ENCODE data around the gene EFCAB8.
"Not testable (repeated sequence)": the region's sequence is repeated elsewhere in the genome, so short reads cannot be mapped to it uniquely, and the experiment has no call there.

EFCAB8 gene

DNA sequence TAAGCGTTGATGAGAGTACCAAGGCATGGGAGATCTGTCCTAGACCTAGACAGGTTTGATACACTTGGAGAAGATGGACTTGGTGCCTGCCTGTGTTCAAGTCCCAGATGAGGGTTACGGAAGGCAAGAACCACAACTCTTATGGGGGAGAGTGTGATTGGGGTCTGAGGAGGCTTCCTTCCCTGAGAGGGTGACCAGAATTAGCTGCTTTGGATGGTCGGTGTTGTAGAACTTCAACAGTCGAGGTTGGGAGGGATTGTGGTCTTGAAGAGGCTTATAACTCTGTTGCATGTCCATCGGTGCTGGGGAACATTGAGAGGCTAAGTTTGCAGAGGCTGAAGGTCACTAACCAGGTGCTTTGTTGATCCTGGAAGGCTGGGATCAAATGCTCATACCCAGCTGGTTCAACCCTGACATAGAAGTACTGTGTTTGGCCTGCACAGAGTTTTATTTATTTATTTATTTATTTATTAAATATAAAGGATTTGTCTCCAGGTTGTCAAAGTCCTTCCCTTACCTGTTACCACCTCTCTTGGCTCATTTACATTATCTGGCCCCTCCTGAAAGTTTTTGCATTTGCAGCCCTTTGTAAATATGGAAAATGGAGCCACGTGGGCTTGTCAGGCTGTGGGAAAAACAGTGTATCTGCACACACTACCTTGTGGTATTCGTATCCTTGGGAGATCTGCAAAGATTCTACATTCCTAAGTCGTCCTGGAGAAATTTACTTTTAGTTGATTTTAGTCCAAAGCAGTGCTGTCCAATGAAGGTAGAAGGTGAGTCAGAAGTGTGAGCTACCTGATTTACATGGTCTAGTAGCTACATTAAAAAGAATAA lies 15.8 kb upstream of the EFCAB8 start:
- no peak for DNase-seq (ENCODE audit: low read depth)

DNA sequence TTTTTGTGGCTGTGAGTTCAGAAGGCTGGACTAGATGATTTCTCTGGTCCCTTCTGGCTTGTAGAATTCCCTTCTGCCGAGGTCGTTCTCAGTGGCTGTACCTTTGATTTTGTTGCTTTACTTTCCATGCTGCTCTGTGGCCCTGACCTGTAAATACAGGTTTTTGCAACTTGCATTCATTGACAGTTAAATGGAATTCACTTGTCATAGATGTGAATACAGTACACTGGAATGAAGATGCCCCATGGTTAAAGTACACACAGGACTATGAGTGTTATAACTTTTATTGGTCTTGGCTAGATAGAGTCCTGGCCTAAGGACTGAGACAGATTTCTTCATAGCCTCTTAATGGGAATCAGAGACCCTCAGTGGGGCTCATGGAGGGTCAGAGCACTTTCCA lies 12.9 kb upstream of the EFCAB8 start:
- no peak for DNase-seq (ENCODE audit: low read depth)

DNA sequence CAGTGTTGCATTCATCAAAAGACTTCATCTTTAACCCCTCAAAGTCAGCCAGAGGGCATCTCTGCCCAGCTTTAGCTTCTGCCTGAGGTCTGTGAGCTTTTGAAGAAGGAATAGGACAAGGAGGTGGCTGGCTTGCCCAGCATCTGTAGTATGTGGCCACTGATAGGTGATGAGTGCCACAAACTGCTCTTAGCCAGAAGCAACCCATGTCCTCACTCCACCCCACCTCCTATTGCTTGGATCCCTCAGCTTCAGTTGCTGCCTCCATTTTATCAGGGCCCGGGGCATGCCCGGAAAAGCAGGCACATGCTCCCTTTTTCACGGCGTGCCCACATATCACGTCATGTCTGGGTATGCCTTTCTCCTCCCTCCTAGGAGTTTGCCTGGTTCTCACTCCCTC lies 11.9 kb upstream of the EFCAB8 start:
- no peak for DNase-seq (ENCODE audit: low read depth)

DNA sequence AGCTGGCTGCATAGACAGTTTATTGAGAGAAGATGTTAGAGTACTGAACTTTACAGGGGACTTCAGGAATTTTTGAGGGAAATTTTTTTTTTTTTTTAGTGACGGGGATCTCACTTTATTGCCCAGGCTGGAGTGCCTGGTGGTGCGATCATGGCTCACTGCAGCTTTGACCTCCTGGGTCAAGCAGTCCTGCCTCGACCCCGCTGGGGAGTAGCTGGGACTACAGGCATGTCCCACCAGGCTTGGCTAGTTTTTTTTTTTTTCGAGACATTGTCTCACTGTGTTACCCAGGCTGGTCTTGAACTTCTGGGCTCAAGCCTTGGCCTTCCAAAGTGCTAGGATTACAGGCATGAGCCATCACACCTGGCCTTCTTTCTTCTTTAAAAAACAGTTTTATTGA lies 10.8 kb upstream of the EFCAB8 start:
- no peak for DNase-seq (ENCODE audit: low read depth)

DNA sequence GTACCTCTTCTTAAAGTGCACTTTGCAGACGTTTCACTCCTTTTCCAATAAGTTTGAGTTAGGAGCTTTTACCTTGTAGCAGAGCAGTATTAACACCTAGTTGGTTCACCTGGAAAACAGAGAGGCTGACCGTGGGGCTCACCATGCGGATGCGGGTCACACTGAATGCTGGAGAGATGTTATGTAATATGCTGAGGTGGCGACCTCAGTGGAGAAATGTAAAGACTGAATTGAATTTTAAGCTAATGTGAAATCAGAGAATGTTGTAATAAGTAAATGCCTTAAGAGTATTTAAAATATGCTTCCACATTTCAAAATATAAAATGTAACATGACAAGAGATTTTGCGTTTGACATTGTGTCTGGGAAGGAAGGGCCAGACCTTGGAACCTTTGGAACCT lies 9.9 kb upstream of the EFCAB8 start:
- no peak for DNase-seq (ENCODE audit: low read depth)

DNA sequence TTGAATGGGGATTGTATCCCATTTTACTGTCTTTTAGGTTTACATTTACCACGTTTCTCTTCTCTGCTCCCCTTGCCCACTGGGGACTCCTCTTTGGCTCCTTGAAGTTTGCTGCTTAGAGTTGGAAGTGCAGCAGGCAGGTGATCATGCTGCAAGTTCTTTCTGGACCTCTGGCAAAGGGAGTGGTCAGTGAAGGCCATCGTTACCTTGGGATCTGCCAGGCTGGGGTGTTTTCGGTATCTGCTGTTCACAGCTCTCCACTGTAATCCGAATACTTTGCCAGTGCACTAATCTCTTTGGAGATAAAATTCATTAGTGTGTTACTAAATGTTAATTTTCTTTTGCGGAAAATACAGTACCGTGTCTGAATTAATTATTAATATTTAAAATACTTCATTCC lies 9.1 kb upstream of the EFCAB8 start:
- no peak for DNase-seq (ENCODE audit: low read depth)

DNA sequence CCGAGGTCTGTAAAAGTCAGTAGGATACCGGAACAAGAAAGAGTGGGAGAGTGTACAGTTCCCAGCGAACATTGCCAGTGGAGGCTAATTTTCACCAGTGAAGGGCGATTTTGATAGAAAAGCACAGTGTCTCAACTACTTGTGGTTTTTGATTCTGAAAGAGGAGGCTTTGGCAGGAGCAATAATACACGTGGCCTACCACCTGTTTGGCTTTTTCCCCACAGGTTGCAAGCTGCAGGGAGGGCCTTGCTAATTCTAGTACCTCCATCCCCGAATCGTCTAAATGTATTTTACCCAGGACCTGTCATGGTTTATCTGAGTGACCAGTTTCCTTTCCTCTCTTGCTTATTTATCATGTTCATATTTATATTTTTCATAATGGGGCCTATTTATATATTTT lies 3.3 kb upstream of the EFCAB8 start:
- no peak for DNase-seq (ENCODE audit: low read depth)

DNA sequence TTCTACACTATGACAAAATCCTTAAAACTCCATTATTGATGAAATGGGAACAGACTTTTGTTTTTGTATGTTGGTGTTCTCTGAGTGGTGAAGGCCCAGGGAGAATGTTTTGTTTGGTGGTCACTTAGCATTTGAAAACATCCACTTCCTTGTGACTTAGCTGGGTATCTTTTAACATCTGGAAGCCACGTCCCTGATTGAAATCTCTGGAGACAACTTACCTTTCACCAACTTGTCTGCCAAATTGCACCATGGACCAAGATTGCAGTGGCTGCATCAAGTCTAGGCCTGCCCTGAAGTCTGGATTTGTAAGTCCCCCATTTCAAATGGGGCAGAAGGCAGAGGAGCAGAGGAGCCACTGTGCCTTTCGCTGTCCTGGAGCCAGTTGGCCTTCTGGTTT lies 534 bp upstream of the EFCAB8 start:
- DNase-seq (ENCODE audit: low read depth): no peak

DNA sequence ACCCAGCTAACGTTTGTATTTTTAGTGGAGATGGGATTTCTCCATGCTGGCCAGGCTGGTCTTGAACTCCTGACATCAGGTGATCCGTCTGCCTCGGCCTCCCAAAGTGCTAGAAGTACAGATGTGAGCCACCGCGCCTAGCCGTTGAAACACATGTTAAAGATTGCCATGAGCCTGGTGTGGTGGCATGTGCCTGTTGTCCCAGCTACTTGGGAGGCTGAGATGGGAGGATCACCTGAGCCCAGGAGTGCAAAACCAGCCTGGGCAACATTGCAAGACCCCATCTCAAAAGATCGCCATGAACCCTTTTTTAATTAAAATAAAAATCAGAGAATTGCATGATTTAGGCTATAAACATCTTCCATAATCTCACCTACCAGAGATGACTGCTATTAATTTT lies 2.7 kb downstream of the EFCAB8 start:
- DNase-seq (ENCODE audit: low read depth): no peak

DNA sequence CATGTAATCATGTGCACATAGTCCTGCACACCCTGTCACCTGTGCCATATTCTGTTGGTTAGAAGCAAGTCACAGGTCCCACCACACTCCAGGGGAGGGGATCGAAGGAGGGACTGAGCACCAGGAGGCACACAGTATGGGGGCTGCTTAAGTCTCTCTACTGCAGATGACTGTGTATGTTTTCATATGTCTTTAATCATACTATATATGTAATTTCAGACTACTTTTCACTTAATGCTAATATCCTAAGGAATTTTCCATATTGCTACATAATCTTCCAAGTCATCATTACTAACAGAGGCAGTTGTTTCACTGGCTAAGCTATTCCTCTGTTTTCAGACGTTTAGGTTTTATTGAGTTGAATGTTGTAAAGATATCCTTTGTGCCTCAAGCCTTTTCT lies 10.8 kb downstream of the EFCAB8 start:
- DNase-seq (ENCODE audit: low read depth): no peak

DNA sequence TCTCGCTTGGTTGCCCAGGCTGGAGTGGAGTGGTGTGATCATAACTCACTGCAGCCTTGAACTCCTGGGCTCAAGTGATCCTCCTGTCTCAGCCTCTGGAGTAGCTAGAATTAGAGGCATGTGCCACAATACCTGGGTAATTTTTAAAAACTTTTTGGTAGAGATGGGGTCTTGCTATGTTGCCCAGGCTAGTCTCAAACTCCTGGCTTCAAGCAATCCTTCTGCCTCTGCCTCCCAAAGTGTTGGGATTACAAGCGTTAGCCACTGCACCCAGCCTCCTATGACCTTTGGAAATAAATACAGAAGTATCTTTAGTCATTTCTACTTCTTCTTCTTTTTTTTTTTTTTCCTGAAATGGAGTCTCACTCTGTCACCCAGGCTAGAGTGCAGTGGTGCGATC lies 11.8 kb downstream of the EFCAB8 start:
- DNase-seq (ENCODE audit: low read depth): not testable (repeated sequence)

DNA sequence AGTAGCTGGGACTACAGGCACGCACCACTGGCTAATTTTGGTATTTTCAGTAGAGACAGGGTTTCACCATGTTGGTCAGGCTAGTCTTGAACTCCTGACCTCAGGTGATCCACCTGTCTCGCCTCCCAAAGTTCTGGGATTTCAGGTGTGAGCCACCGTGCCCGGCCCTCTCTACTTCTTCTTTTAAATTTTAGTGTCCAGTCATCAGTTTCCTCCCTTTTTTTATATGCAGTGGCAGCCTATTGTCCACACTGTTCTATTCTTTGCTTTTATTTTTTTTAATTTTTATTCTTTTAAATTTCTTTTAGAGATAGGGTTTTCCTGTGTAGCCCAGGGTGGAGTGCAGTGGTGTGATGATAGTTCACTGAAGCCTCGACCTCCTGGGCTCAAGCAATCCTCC lies 12.3 kb downstream of the EFCAB8 start:
- no peak for DNase-seq (ENCODE audit: low read depth)

DNA sequence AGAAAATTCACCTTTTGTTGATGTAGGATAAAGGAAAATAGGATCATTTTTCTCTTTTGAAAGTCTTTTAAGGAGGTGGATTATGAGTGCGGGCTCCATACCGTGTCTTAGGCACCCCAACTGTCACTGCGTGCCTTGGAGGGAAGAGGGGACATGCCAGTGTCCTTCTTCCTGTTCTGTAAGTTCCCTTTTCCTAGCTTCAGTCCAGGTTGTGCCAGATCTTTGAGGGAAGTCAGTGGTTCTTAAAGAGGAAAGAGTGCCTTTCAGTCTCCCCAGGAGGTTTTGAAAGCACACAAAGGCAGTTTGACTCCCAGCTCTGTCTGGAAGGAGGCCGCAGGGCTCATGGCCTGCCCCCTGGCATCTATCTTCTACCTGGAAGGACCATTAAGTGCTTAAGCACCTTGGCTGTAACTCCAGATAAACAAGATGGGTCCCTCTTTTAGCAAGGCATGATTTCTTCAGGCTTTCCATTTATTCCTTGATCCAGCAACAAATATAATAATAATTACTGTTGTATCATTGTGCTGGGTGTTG lies 13.0 kb downstream of the EFCAB8 start:
- no peak for DNase-seq (ENCODE audit: low read depth)

DNA sequence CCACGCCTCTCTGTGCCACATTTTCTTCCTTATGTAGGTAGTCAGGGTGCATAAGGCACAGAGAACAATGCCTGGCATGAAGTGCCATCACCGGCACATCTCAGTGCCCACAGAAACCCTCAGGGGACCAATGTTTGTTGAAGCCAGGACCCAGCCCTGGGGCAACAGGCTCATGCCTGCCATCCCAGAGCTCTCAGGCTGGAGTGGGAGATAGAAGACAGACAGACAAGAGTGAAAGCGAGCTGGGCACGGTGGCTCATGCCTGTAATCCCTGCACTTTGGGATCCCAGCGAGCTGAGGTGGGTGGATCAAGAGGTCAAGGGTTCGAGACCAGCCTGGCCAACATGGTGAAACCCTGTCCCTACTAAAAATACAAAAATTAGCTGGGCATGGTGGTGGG lies 13.5 kb downstream of the EFCAB8 start:
- DNase-seq (ENCODE audit: low read depth): no peak

DNA sequence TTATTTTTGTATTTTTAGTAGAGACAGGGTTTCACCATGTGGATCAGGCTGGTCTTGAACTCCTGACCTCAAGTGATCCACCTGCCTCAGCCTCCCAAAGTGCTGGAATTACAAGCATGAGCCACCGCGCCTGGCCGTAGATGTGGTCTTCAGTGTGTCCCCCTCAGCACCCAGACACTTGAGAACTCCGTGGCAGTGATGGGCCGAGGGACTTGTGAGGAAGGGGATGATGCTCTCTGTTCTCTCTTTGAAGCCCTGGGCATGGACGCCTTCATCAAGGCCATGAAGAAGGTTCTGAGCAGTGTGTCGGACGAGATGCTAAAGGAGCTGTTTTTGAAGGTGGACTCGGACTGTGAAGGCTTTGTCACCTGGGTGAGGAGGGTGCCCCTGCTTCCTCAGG lies 16.9 kb downstream of the EFCAB8 start:
- no peak for DNase-seq (ENCODE audit: low read depth)

DNA sequence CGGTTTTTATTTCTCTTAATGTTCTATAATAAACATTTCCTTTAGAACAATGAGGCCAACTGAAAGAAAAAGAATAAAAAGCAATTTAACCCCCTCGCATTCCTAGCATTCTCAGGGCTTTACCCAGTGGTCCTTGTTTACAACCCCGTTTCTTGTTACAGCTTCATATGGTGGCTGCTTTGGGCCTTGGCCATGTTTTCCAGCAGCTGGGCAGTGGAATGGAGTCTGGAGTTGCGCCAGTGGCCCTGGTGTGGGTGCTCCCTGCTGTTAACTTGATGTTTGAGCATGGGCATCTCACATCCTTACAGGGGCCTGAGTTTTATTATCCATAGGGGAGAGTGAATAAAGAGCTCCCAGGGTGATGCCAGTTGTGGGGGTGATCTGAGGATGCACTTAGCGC lies 18.8 kb downstream of the EFCAB8 start:
- DNase-seq (ENCODE audit: low read depth): no peak

DNA sequence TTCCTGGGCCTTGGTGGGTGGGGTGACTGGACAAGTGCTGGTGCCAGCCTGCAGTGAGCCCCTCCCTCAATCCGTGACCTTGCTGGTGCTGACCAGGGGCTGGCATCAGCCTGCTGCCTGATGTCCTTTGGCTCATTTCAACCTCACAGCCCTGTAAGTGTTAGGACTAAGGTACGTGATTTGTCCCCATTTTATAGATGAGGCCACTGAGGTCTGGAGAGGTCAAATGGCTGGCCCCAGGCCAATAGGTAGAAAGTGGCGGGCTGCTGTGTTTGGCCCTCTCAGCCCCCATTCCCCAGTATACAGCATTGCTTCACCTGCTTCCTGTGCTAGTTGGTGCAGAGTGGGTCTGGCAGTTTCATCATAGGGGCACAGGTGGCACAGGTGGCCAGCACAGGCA lies 20.1 kb downstream of the EFCAB8 start:
- no peak for DNase-seq (ENCODE audit: low read depth)

DNA sequence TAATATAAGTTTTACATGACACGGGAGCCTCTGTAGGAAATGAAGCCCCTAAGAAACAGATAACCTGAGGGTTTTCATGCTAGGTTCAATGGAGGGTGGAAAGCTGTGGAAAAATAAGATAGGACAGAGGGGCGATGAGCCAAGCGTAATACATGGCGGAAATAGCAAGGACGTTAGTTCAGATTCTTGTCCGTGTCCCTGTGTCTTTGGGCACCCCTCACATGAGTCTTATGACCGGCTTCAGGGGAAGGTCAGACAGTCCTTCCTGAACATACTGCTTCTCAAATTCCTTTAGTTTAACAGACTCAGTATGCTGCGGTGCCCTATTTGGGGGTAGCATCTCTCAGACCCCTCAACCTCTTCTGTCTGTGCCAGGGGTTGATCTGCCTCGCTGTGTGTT lies 20.8 kb downstream of the EFCAB8 start:
- DNase-seq (ENCODE audit: low read depth): no peak

DNA sequence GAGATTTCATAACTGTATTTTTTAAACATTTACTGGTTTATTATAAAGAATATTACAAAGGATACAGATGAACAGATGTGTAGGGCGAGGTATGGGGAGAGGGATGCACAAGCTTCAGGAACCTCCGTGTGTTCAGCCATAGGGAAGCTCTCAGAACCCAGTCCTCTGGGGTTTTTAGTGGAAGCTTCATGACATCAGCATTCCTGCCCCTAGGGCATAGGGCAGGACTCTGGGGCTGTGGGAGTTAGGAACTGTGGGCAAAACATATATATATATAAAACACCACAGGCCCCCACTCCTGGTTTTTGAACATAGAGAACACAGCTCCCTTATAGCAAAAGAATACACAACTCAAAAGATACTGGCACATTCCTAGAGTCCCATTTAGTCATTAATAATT lies 21.9 kb downstream of the EFCAB8 start:
- no peak for DNase-seq (ENCODE audit: low read depth)

DNA sequence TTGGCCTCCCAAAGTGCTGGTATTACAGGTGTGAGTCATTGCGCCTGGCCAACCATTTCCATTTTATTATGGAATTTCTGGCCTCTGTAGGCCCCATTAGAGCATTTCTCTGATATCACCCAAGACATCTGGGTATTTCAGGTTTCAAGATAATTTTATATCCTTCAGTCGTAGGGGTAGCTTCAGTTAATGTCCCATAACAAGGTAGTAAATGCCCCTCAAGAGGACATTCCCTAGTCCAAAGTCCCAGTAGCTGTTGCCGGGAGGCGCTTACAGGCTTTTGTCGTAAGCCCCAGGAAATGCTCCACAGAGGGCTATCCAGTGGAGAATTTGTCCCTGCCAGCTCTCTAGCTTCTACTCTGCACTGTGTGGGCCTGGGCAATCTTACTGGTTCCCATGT lies 24.4 kb downstream of the EFCAB8 start:
- no peak for DNase-seq (ENCODE audit: low read depth)

DNA sequence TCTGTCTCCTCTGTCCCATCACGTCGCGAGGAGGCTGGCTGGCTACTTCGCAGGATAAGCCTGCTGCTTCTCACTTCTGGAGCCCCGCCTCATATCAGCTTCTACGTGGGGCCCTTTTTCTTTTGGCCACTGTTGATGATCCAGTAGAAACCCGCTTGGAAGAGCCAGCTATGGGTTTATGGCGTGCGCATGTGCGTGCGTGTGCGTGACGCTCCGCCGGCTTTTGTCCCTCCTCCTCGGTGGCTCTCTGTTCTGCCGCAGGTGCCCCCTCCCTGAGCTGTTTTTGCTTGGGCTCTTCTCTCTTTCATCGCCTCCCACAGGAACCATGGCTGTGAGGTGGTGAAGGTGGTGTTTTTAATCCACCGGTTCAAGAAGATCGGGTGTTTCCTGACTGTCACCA lies 26.5 kb downstream of the EFCAB8 start:
- no peak for DNase-seq (ENCODE audit: low read depth)

DNA sequence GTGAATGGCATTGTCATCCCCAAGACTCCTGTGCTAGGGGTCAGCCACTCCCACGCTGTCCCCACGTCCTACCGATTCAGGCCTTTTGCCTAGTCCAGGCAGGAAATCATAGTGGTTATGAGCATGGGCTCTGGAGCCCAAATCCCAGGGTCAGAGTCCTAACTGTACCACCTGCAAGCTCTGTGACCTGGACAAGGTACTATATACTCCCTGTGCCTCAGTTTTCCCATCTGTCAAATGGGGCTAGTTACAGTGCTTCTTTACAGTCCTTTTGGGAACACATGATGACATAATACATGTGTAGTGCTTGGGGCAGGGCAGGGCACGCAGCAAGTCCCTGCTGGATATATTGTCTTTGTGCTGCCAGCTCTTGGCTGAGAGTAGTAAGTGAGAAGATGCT lies 27.2 kb downstream of the EFCAB8 start:
- no peak for DNase-seq (ENCODE audit: low read depth)

DNA sequence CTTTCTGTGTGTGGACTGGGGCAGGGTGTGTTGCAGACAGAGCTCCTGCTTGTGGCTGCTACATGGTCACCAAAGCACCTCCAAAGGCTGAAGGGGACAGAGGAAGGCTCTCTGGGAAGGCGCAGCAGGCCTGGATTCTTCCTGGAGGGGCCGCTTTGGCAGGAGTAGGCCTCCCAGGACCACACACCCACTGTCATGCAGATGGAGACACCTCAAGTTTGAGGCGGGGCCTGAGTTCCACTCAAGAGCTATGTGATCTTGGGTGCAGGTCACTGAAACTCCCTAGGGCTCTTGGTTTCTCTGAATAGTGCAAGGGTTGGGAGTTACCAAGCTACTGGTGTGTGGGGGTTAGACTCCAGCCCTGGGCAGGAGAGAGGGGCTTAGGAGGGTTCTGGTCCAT lies 27.9 kb downstream of the EFCAB8 start:
- DNase-seq (ENCODE audit: low read depth): no peak

DNA sequence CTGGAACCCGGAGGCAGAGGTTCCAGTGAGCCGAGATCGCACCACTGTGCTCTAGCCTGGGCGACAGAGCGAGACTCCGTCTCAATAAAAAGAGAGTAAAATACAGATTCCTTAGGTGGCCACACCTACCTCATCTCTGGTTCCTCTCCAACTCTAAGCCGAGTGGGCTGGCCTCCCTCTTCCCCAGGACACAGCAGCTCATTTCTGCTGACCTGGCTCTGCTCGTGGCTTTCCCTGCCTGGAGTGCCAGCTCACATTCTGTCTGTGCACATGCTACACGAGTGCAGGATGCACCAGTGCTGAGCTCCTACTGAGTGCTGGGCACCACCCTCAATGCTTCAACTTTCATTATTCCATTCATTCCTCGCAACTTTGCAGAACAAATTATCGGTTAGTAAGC lies 28.8 kb downstream of the EFCAB8 start:
- no peak for DNase-seq (ENCODE audit: low read depth)

All from activated T-helper 9 cell treated with anti-CD3 and anti-CD28 coated beads, Interleukin-2, amount 50 U/mL, for 16 hours (primary cell).